Suprapubic skin (tissue), 4 donors: ENCODE measurements around the gene FYB2.

Experiments
- EP300 ChIP-seq: sonication (generic); formaldehyde crosslinking; IDR thresholded peaks from one replicate; pipeline ENCODE4 v1.6.1; 2017; ENCODE audit warnings: antibody characterized with exemption
- POLR2A ChIP-seq, 2 donors: fragments of 450-650 bp; IDR thresholded peaks; one replicate each; pipeline ENCODE4 v1.6.1; 2017; ENCODE audit warnings: antibody characterized with exemption in 2 of 2, mild to moderate bottlenecking in 2 of 2, moderate library complexity in 2 of 2
- POLR2AphosphoS5 ChIP-seq, 3 donors: sonication (generic); formaldehyde crosslinking; IDR thresholded peaks; one replicate each; pipeline ENCODE4 v1.6.1; 2017; ENCODE audit warnings: antibody characterized with exemption in 3 of 3
- TF ChIP-seq, protein P1 (sequence below), 2 donors: fragments of 200-600 bp in 1 of 2; fragments of 450-650 bp in 1 of 2; sonication (generic) in 1 of 2; IDR thresholded peaks; one replicate each; pipeline ENCODE4 v1.5.1; 2016 to 2019; ENCODE audit warnings: antibody characterized with exemption in 2 of 2, mild to moderate bottlenecking in 1 of 2, moderate library complexity in 1 of 2

DNA sequence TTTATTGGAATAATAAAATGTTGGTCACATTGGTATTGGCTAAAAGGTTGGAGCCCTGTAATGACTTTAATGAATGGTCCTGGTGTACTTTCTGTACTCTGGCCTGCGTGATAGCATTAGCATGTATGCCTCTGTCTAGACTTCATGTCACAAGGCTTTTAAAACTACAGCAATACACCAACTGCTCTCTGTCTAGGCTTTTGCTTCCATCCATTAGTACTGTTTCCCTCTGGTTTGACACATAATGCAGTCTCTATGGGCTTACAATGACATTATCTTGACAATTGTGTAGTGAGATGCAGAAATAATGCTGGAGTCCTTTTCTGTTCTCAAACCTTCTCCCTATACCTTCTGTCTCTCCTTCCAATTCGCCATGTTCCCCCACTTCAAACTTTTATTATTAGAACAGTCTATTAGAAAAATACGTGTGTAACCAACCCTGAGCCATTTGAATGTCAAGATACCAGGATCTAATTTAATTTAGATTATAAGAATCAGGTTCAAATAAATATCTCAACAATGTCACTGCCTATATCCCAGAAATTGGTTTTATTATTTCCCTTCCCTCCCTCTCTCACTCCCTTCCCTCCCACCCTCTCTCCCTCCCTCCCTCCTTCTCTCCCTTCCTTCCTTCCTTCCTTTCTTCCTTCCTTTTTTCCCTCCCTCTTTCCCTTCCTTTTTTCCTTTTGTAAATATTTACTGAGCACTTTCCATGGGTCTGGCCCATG lies 44.2 kb upstream of the FYB2 start:
- TF ChIP-seq EP300 (no peak), POLR2A (IDR thresholded peaks at IDR 0.05) (no peak), POLR2AphosphoS5 (IDR thresholded peaks at IDR 0.05) (no peak)
- TF ChIP-seq, protein P1, sequence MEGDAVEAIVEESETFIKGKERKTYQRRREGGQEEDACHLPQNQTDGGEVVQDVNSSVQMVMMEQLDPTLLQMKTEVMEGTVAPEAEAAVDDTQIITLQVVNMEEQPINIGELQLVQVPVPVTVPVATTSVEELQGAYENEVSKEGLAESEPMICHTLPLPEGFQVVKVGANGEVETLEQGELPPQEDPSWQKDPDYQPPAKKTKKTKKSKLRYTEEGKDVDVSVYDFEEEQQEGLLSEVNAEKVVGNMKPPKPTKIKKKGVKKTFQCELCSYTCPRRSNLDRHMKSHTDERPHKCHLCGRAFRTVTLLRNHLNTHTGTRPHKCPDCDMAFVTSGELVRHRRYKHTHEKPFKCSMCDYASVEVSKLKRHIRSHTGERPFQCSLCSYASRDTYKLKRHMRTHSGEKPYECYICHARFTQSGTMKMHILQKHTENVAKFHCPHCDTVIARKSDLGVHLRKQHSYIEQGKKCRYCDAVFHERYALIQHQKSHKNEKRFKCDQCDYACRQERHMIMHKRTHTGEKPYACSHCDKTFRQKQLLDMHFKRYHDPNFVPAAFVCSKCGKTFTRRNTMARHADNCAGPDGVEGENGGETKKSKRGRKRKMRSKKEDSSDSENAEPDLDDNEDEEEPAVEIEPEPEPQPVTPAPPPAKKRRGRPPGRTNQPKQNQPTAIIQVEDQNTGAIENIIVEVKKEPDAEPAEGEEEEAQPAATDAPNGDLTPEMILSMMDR (IDR thresholded peaks at IDR 0.05), result no peak
